Measurements from ENCODE around the gene RAD51B.

The RAD51B gene

GRCh38 chr14:68375376-68375775, 555.8 kb downstream of the RAD51B start:
- no peak for TF ChIP-seq ZNF677 (tag by site-specific recombination; IDR thresholded peaks at IDR 0.05)
- no peak for TF ChIP-seq ZNF24 (tag by site-specific recombination; IDR thresholded peaks at IDR 0.05)
- TF ChIP-seq ZNF266 (tag by site-specific recombination; IDR thresholded peaks at IDR 0.05; ENCODE audit: low read depth) = no peak
- TF ChIP-seq ZNF596 (tag by site-specific recombination; IDR thresholded peaks at IDR 0.05) = no peak
- no peak for TF ChIP-seq ZBTB21 (tag by site-specific recombination; IDR thresholded peaks at IDR 0.05)
- no peak for TF ChIP-seq ZBTB20 (tag by site-specific recombination; IDR thresholded peaks at IDR 0.05)
- TF ChIP-seq ZSCAN18 (tag by site-specific recombination; IDR thresholded peaks at IDR 0.05) = no peak
- TF ChIP-seq REPIN1 (tag by site-specific recombination; IDR thresholded peaks at IDR 0.05; ENCODE audit: low read depth) = no peak
- no peak for TF ChIP-seq ZEB2 (tag by site-specific recombination; IDR thresholded peaks at IDR 0.05)
- no peak for TF ChIP-seq ZSCAN5A (tag by site-specific recombination; IDR thresholded peaks at IDR 0.05)
- TF ChIP-seq ZNF10 (tag by site-specific recombination; IDR thresholded peaks at IDR 0.05) = no peak
- TF ChIP-seq ZNF701 (tag by site-specific recombination; IDR thresholded peaks at IDR 0.05) = no peak
- no peak for TF ChIP-seq ZNF324 (tag by site-specific recombination; IDR thresholded peaks at IDR 0.05)
- TF ChIP-seq BCL6B (tag by site-specific recombination; IDR thresholded peaks at IDR 0.05) = no peak
- H3K27ac ChIP-seq (ENCODE audit: extremely low read depth, low read depth, low read length) = no peak overlapping the region
- H3K4me3 ChIP-seq (ENCODE audit: low read depth, low read length) = no peak overlapping the region
- no peaks in the 10 kb centered on the region for H3K4me1 ChIP-seq (ENCODE audit: control insufficient read depth, insufficient read depth, low read length)
- H3K36me3 ChIP-seq (ENCODE audit: control insufficient read depth in 2 of 2, insufficient read depth in 1 of 2, low read length in 2 of 2) = no peaks in the 10 kb centered on the region
- ChIA-PET CTCF (no interaction called here), POLR2A (no interaction called here)
- H3K9me3 ChIP-seq (ENCODE audit: control insufficient read depth, insufficient read depth, low read depth, low read length) = no peaks in the 10 kb centered on the region

GRCh38 chr14:68376067-68376779, 556.6 kb downstream of the RAD51B start:
- CTCF ChIA-PET = interaction anchor here (0.5 to 0.7 kb wide), 2 partner anchors 71 to 501 kb away, joined by 3 to 4 read pairs; no protein-coding TSS in a partner anchor
- no peaks in the 10 kb centered on the region for H3K4me1 ChIP-seq (ENCODE audit: control insufficient read depth, insufficient read depth, low read length)

GRCh38 chr14:68377006-68377405, 557.4 kb downstream of the RAD51B start:
- Histone ChIP-seq H3K4me3 (ENCODE audit: low read depth, low read length) (no peak overlapping the region), H3K4me1 (ENCODE audit: control insufficient read depth, insufficient read depth, low read length) (no peaks in the 10 kb centered on the region), H3K36me3 (ENCODE audit: control insufficient read depth in 2 of 2, insufficient read depth in 1 of 2, low read length in 2 of 2) (no peaks in the 10 kb centered on the region), H3K9me3 (ENCODE audit: control insufficient read depth, insufficient read depth, low read depth, low read length) (no peaks in the 10 kb centered on the region), H3K27ac (ENCODE audit: extremely low read depth, low read depth, low read length) (no peak overlapping the region)
- ChIA-PET CTCF (interaction anchor here (0.6 to 1.3 kb wide), 5 partner anchors 31 to 502 kb away, joined by 3 to 4 read pairs (median 3); no protein-coding TSS in a partner anchor), POLR2A (no interaction called here)
- no peak for TF ChIP-seq ZNF280C (tag by site-specific recombination; IDR thresholded peaks at IDR 0.05)
- no peak for TF ChIP-seq REPIN1 (tag by site-specific recombination; IDR thresholded peaks at IDR 0.05; ENCODE audit: low read depth)
- no peak for TF ChIP-seq ZNF202 (tag by site-specific recombination; IDR thresholded peaks at IDR 0.05; ENCODE audit: borderline replicate concordance)
- TF ChIP-seq ZNF76 (tag by site-specific recombination; IDR thresholded peaks at IDR 0.05; ENCODE audit: borderline replicate concordance, low read depth) = no peak
- TF ChIP-seq ZNF18 (tag by site-specific recombination; IDR thresholded peaks at IDR 0.05) = no peak
- no peak for TF ChIP-seq ZNF843 (tag by site-specific recombination; IDR thresholded peaks at IDR 0.05)
- TF ChIP-seq ATF2 (tag by site-specific recombination; IDR thresholded peaks at IDR 0.05; ENCODE audit: low read depth) = no peak
- no peak for TF ChIP-seq ZEB2 (tag by site-specific recombination; IDR thresholded peaks at IDR 0.05)
- no peak for TF ChIP-seq ZNF473 (tag by site-specific recombination; IDR thresholded peaks at IDR 0.05)

More at GRCh38 chr14:68376067-68376779, 556.6 kb downstream of the RAD51B start:
- no peaks in the 10 kb centered on the region for H3K36me3 ChIP-seq (ENCODE audit: control insufficient read depth in 2 of 2, insufficient read depth in 1 of 2, low read length in 2 of 2)
- no peak overlapping the region for H3K4me3 ChIP-seq (ENCODE audit: low read depth, low read length)
- TF ChIP-seq ZNF433 (tag by site-specific recombination; IDR thresholded peaks at IDR 0.05; ENCODE audit: low read depth) (no peak), ZNF664 (tag by site-specific recombination; IDR thresholded peaks at IDR 0.05) (peak; percentile 74)
- POLR2A ChIA-PET = interaction anchor here (0.7 kb wide), 1 partner anchor 9 kb away, joined by 3 read pairs; no protein-coding TSS in a partner anchor
- H3K9me3 ChIP-seq (ENCODE audit: control insufficient read depth, insufficient read depth, low read depth, low read length) = no peaks in the 10 kb centered on the region
- H3K27ac ChIP-seq (ENCODE audit: extremely low read depth, low read depth, low read length) = no peak overlapping the region

All from HEK293 (cell line).